Left lung (tissue), 10 donors: ENCODE measurements around the gene ZKSCAN1. TPM values are rescaled to one million over a fixed set of nuclear protein-coding genes. Genes with fewer than 3 reads are reported as not detected.

Source experiments
- ATAC-seq: fragments of 200-7000 bp; cut with Tn5 transposase; one replicate; pipeline ENCODE4 v1.9.1; 2020; ENCODE audit warnings: moderate library complexity
- DNase-seq, 4 donors: peaks; one replicate each; pipeline ENCODE4 v3.0.0-alpha.2; 2013 to 2020
- H3K27ac ChIP-seq, 2 donors: fragments of 200-600 bp; sonication (generic) in 1 of 2; one replicate each; pipeline versions ENCODE4 v1.5.0 to v1.8.0; 2020 to 2021
- H3K27me3 ChIP-seq, 2 donors: fragments of 200-600 bp; sonication (generic) in 1 of 2; one replicate each; pipeline versions ENCODE4 v1.5.0 to v1.8.0; 2020 to 2021
- H3K36me3 ChIP-seq, 2 donors: fragments of 200-600 bp; sonication (generic) in 1 of 2; one replicate each; pipeline versions ENCODE4 v1.5.0 to v1.8.0; 2020 to 2021
- H3K4me1 ChIP-seq, 2 donors: fragments of 200-600 bp; one replicate each; pipeline ENCODE4 v1.8.0; 2021
- H3K4me3 ChIP-seq, 2 donors: fragments of 200-600 bp; sonication (generic) in 1 of 2; one replicate each; pipeline versions ENCODE4 v1.5.0 to v1.8.0; 2020 to 2021; ENCODE audit warnings: mild to moderate bottlenecking in 1 of 2
- H3K9me3 ChIP-seq, 2 donors: fragments of 200-600 bp; sonication (generic) in 1 of 2; one replicate each; pipeline versions ENCODE4 v1.5.0 to v1.8.0; 2020 to 2021
- CTCF ChIP-seq, 2 donors: fragments of 200-600 bp; sonication (generic) in 1 of 2; IDR thresholded peaks; one replicate each; pipeline versions ENCODE4 v1.5.0 to v1.8.0; 2021; ENCODE audit warnings: antibody characterized with exemption in 2 of 2
- intact Hi-C, 2 donors: fragments of 100-400 bp; cut with DNase I; formaldehyde crosslinking; loops; one replicate each; pipeline versions ENCODE4 v1.11.2 to v1.14.2; 2022
- polyA plus RNA-seq, 6 donors: library from polyadenylated mRNA; unstranded; fragments of 120-200 nt; gene quantifications; one replicate each; pipeline ENCODE4 v1.2.1, GENCODE V29; 2013; ENCODE audit not compliant: insufficient read length in 6 of 6
- total RNA-seq, 2 donors: library from RNA; stranded (reverse); fragmentation: NEBNext Ultra II Directional; extraction: Animal tissue kit (Norgen Biotek cat#: 25700); gene quantifications; one replicate each; pipeline ENCODE4 v1.2.1, GENCODE V29; 2021
- donor health status: DM: no; HTN: yes; CAD: no.
- donor health status: DM: no; HTN: no; CAD: no.

The ZKSCAN1 gene
- total and polyA plus RNA-seq, 8 donors, result 46.7 to 137 (median 87.7) TPM

- TF ChIP-seq CTCF (IDR thresholded peaks at IDR 0.05), result no peak
- peaks cover 14 to 34% of the 10 kb centered on the region in 2 donors for H3K4me1 ChIP-seq
- no peaks in the 10 kb centered on the region for H3K27me3 ChIP-seq
- peaks cover 0 to 8% of the 10 kb centered on the region in 2 donors for H3K9me3 ChIP-seq
- no peak overlapping the region for H3K27ac ChIP-seq
- H3K4me3 ChIP-seq, result no peak overlapping the region
- intact Hi-C loops, result no loop called here
- no peak for ATAC-seq
- H3K36me3 ChIP-seq, result peaks cover 8 to 72% of the 10 kb centered on the region in 2 donors
- no peak for DNase-seq
Observed at GRCh38 chr7:100077205-100077604, 61.8 kb downstream of the ZKSCAN1 start.

GRCh38 chr7:100079024-100079560 lies 63.7 kb downstream of the ZKSCAN1 start:
- intact Hi-C loops, result no loop called here
- Histone ChIP-seq H3K27me3 (no peaks in the 10 kb centered on the region), H3K4me1 (peaks cover 14 to 41% of the 10 kb centered on the region in 2 donors), H3K27ac (no peak overlapping the region), H3K4me3 (no peak overlapping the region), H3K36me3 (peaks cover 6 to 53% of the 10 kb centered on the region in 2 donors), H3K9me3 (no peaks in the 10 kb centered on the region)
- DNase-seq (no peak), ATAC-seq (no peak)
- no peak for TF ChIP-seq CTCF (IDR thresholded peaks at IDR 0.05)

- no peak for TF ChIP-seq CTCF (IDR thresholded peaks at IDR 0.05)
- intact Hi-C loops, result no loop called here
- H3K27ac ChIP-seq, result peak overlapping the region; percentile 74 to 88
- peak overlapping the region; percentile 94 to 98 for H3K4me3 ChIP-seq
- H3K36me3 ChIP-seq, result peaks cover 0 to 34% of the 10 kb centered on the region in 2 donors
- DNase-seq, result no peak
- peaks cover 14 to 41% of the 10 kb centered on the region in 2 donors for H3K4me1 ChIP-seq
- H3K9me3 ChIP-seq, result no peaks in the 10 kb centered on the region
- ATAC-seq, result peak; percentile 17
- no peaks in the 10 kb centered on the region for H3K27me3 ChIP-seq
Observed at GRCh38 chr7:100080907-100081534, 65.6 kb downstream of the ZKSCAN1 start.

- intact Hi-C loops, result no loop called here
- DNase-seq (peak; percentile 97 to 100 (median 98)), ATAC-seq (peak; percentile 95)
- Histone ChIP-seq H3K9me3 (no peaks in the 10 kb centered on the region), H3K27ac (peak within 1 kb of the TSS; percentile 74 to 88), H3K27me3 (no peaks in the 10 kb centered on the region), H3K36me3 (peaks cover 0 to 28% of the 10 kb centered on the region in 2 donors), H3K4me1 (peaks cover 14 to 41% of the 10 kb centered on the region in 2 donors), H3K4me3 (peak within 1 kb of the TSS; percentile 94 to 98)
- TF ChIP-seq CTCF (IDR thresholded peaks at IDR 0.05), result peak; percentile 85 to 97
Observed at GRCh38 chr7:100081535-100082102, 66.2 kb downstream of the ZKSCAN1 start, which contains the start of gene ZNF3. Gene ZNF3, minus strand, starts transcription at chr7:100081723. Its CDS starts 4,366 bp downstream, at chr7:100077357.

- no peaks in the 10 kb centered on the region for H3K27me3 ChIP-seq
- peaks cover 14 to 43% of the 10 kb centered on the region in 2 donors for H3K4me1 ChIP-seq
- H3K36me3 ChIP-seq, result peaks cover 0 to 16% of the 10 kb centered on the region in 2 donors
- H3K9me3 ChIP-seq, result no peaks in the 10 kb centered on the region
- no peak overlapping the region for H3K4me3 ChIP-seq
- DNase-seq (no peak), ATAC-seq (no peak)
- intact Hi-C loops, result no loop called here
- TF ChIP-seq CTCF (IDR thresholded peaks at IDR 0.05), result no peak
- peak overlapping the region in 1 of 2 donors; percentile 88 for H3K27ac ChIP-seq
Observed at GRCh38 chr7:100082978-100083377, 67.6 kb downstream of the ZKSCAN1 start.
